K562 (cell line): ENCODE data around the gene ORC1. TPM values are rescaled to one million over a fixed set of nuclear protein-coding genes. Genes with fewer than 3 reads are reported as not detected.

Source experiments
- CAMTA2 ChIP-seq: fragments of 250-450 bp; sonication (Bioruptor Pico); conservative IDR thresholded peaks from 2 replicates; pipeline ENCODE4 v1.5.1; 2022
- EP400 ChIP-seq: fragments of 450-650 bp; IDR thresholded peaks from 2 replicates; pipeline ENCODE4 v1.6.1; 2017; ENCODE audit warnings: antibody characterized with exemption, mild to moderate bottlenecking, moderate library complexity
- L3MBTL2 ChIP-seq: fragments of 450-650 bp; IDR thresholded peaks from 2 replicates; pipeline ENCODE4 v1.6.1; 2016; ENCODE audit warnings: mild to moderate bottlenecking, moderate library complexity
- NBN ChIP-seq: fragments of 450-650 bp; IDR thresholded peaks from 2 replicates; pipeline ENCODE4 v1.6.1; 2016; ENCODE audit warnings: low read depth, mild to moderate bottlenecking
- NFIC ChIP-seq: fragments of 450-650 bp; IDR thresholded peaks from 2 replicates; pipeline ENCODE4 v1.6.1; 2017; ENCODE audit warnings: mild to moderate bottlenecking, inconsistent platforms
- RBM14 ChIP-seq: fragments of 200-400 bp; formaldehyde crosslinking; IDR thresholded peaks from 2 replicates; pipeline ENCODE4 v1.6.1; 2018; ENCODE audit warnings: low read depth, mild to moderate bottlenecking, low read length, moderate library complexity, borderline replicate concordance; ENCODE audit not compliant: insufficient read depth
- SMARCA5 ChIP-seq: fragments of 450-650 bp; IDR thresholded peaks from 2 replicates; pipeline ENCODE4 v1.6.1; 2016
- SP1 ChIP-seq: sonication (generic); formaldehyde crosslinking; IDR thresholded peaks from 2 replicates; pipeline ENCODE4 v1.8.1; 2022; ENCODE audit warnings: mild to moderate bottlenecking, missing genetic modification reagents
- TARDBP ChIP-seq: fragments of 450-650 bp; IDR thresholded peaks from 2 replicates; pipeline ENCODE4 v1.6.1; 2016
- TOE1 ChIP-seq, 2 experiments: fragments of 450-650 bp in 1 of 2; sonication (generic) in 1 of 2; formaldehyde crosslinking in 1 of 2; IDR thresholded peaks; 2 replicates each; pipeline versions ENCODE4 v1.7.1 to v1.8.0; 2016 to 2022; ENCODE audit warnings: borderline replicate concordance in 2 of 2, mild to moderate bottlenecking in 2 of 2, antibody characterized with exemption in 1 of 2, inconsistent platforms in 1 of 2, low read depth in 1 of 2, missing genetic modification reagents in 1 of 2, moderate library complexity in 1 of 2
- ZEB2 ChIP-seq: fragments of 450-650 bp; IDR thresholded peaks from 2 replicates; pipeline ENCODE4 v1.6.1; 2016
- ZNF384 ChIP-seq: IDR thresholded peaks from 2 replicates; pipeline ENCODE4 v1.6.1; 2012; ENCODE audit warnings: low read depth, low read length, improper control_type of control experiment
- ZNF589 ChIP-seq: fragments of 200-800 bp; sonication (Bioruptor generic); IDR thresholded peaks from 2 replicates; pipeline ENCODE4 v1.6.1; 2016; ENCODE audit warnings: low read depth, missing genetic modification characterization, missing compliant biosample characterization
- ZNF707 ChIP-seq: fragments of 250-450 bp; sonication (Bioruptor Pico); conservative IDR thresholded peaks from 2 replicates; pipeline ENCODE4 v1.8.0; 2022; ENCODE audit warnings: inconsistent platforms, mild to moderate bottlenecking, moderate library complexity
- polyA plus RNA-seq, 8 experiments: library from polyadenylated mRNA; depleted of rRNA in 4 of 8; stranded (reverse) in 5 of 8; unstranded in 3 of 8; fragments of >200 nt; fragmentation: Nextera tagmentation in 2 of 8; fragmentation: Illumina TruSeq in 1 of 8; extraction: Ambion mirVana in 2 of 8; extraction: Trizol in 1 of 8; gene quantifications; 2 replicates each; pipeline versions ENCODE4 v1.2.1 to v1.2.3, GENCODE V29; 2011 to 2014; ENCODE audit warnings: inconsistent platforms in 1 of 8, missing spikeins in 1 of 8
- total RNA-seq, 7 experiments: library from RNA; depleted of rRNA in 6 of 7; stranded (reverse); fragments of >200 nt in 6 of 7; fragmentation: Illumina TruSeq in 2 of 7; extraction: Trizol in 2 of 7; gene quantifications; 2 replicates each; pipeline versions ENCODE4 v1.2.1 to v1.2.3, GENCODE V29; 2011 to 2021; ENCODE audit warnings: low replicate concordance in 1 of 7
- TF ChIP-seq, protein P1 (sequence below): fragments of 250-450 bp; sonication (Bioruptor Pico); IDR thresholded peaks from 2 replicates; pipeline ENCODE4 v1.8.0; 2021; ENCODE audit warnings: moderate library complexity, mild to moderate bottlenecking, inconsistent platforms
- TF ChIP-seq, protein P2 (sequence below), 2 experiments: IDR thresholded peaks; 2 replicates each; pipeline ENCODE4 v1.6.1; 2011; ENCODE audit warnings: borderline replicate concordance in 1 of 2, control low read depth in 1 of 2, low read depth in 1 of 2, low read length in 1 of 2, mild to moderate bottlenecking in 1 of 2, mixed read lengths in 1 of 2, moderate library complexity in 1 of 2; ENCODE audit not compliant: insufficient read depth in 1 of 2, insufficient read length in 1 of 2, poor library complexity in 1 of 2, severe bottlenecking in 1 of 2; ENCODE audit errors: extremely low read depth in 1 of 2
- TF ChIP-seq, protein P3 (sequence below): sonication (generic); formaldehyde crosslinking; IDR thresholded peaks from 2 replicates; pipeline ENCODE4 v1.8.1; 2022; ENCODE audit warnings: missing genetic modification reagents
- TF ChIP-seq, protein P4 (sequence below): fragments of 450-650 bp; formaldehyde crosslinking; IDR thresholded peaks from 2 replicates; pipeline ENCODE4 v1.4.0; 2020; ENCODE audit warnings: mild to moderate bottlenecking, moderate library complexity

ORC1 gene
- total and polyA plus RNA-seq, 9 of the 15 experiments (the other 6 are each of a cell fraction or from before 2014, with no cell fraction given), result 26.4 to 91.6 (median 69.7) TPM

DNA sequence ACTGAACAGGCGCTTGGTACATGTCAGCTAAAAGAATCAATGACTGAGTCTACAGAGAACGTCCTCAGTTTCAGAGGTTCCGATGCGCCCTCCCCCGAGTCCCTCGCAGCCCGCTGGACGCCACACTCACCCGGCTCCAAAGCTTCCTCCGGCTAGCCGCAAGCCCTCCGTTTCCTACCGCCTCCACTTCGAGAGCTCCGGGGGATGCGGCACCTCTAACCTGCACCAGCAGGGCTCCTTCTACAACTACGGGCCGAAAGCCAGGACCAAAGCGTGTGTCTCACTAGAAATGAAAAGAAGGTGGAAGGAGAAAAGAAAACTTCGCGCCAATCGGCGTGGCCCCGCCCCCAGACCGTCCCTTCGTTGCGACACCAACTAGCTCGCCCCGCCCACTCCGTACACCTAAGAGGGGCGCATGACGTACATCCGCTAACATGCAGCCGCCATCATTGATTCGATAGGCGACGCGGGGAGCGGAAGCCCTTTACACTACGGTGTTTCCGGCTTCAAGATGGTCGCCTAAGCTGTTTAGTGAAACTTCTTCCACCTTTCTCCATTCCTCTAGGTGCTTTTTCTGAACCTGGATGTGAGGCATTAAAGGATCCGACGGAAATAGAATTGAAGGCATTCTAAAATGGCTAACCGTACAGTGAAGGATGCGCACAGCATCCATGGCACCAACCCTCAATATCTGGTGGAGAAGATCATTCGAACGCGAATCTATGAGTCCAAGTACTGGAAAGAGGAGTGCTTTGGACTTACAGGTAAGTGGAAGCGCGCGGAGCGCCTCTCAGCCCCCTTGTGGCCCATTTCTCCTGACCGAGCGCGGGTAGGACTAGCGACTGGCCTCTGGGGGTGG, at the start of gene ORC1, which contains the start of gene PRPF38A (continued):
- TF ChIP-seq, protein P1, sequence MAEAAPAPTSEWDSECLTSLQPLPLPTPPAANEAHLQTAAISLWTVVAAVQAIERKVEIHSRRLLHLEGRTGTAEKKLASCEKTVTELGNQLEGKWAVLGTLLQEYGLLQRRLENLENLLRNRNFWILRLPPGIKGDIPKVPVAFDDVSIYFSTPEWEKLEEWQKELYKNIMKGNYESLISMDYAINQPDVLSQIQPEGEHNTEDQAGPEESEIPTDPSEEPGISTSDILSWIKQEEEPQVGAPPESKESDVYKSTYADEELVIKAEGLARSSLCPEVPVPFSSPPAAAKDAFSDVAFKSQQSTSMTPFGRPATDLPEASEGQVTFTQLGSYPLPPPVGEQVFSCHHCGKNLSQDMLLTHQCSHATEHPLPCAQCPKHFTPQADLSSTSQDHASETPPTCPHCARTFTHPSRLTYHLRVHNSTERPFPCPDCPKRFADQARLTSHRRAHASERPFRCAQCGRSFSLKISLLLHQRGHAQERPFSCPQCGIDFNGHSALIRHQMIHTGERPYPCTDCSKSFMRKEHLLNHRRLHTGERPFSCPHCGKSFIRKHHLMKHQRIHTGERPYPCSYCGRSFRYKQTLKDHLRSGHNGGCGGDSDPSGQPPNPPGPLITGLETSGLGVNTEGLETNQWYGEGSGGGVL (CRISPR knock-in tag), result no peak
- TF ChIP-seq TOE1 (IDR thresholded peaks at IDR 0.05; ENCODE audit: borderline replicate concordance), result peak; percentile 79
- no peak for TF ChIP-seq TOE1 (CRISPR knock-in tag; IDR thresholded peaks at IDR 0.05; ENCODE audit: borderline replicate concordance, low read depth)
- TF ChIP-seq SMARCA5, result peak; percentile 97
- TF ChIP-seq, protein P2, sequence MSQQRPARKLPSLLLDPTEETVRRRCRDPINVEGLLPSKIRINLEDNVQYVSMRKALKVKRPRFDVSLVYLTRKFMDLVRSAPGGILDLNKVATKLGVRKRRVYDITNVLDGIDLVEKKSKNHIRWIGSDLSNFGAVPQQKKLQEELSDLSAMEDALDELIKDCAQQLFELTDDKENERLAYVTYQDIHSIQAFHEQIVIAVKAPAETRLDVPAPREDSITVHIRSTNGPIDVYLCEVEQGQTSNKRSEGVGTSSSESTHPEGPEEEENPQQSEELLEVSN (IDR thresholded peaks at IDR 0.05; ENCODE audit: borderline replicate concordance in 1 of 2, extremely low read depth in 1 of 2, insufficient read depth in 1 of 2, insufficient read length in 1 of 2, low read depth in 1 of 2, low read length in 1 of 2, poor library complexity in 1 of 2, severe bottlenecking in 1 of 2), result peak in 1 of 2 experiments; percentile 12
- TF ChIP-seq CAMTA2 (CRISPR knock-in tag), result no peak
- peak; percentile 70 for TF ChIP-seq ZEB2
- TF ChIP-seq ZNF707, result no peak
- no peak for TF ChIP-seq ZNF384
- TF ChIP-seq EP400, result peak; percentile 92
- TF ChIP-seq ZNF589 (CRISPR knock-in tag), result 0 out of 2 replicates have a peak, but pooled peaks have one; percentile 30
- TF ChIP-seq NFIC, result peak; percentile 28; the same call in 1 of the 2 replicates
- TF ChIP-seq, protein P3, sequence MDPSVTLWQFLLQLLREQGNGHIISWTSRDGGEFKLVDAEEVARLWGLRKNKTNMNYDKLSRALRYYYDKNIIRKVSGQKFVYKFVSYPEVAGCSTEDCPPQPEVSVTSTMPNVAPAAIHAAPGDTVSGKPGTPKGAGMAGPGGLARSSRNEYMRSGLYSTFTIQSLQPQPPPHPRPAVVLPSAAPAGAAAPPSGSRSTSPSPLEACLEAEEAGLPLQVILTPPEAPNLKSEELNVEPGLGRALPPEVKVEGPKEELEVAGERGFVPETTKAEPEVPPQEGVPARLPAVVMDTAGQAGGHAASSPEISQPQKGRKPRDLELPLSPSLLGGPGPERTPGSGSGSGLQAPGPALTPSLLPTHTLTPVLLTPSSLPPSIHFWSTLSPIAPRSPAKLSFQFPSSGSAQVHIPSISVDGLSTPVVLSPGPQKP (CRISPR knock-in tag), result no peak
- no peak for TF ChIP-seq RBM14
- TF ChIP-seq L3MBTL2, result peak; percentile 49
- TF ChIP-seq, protein P4, sequence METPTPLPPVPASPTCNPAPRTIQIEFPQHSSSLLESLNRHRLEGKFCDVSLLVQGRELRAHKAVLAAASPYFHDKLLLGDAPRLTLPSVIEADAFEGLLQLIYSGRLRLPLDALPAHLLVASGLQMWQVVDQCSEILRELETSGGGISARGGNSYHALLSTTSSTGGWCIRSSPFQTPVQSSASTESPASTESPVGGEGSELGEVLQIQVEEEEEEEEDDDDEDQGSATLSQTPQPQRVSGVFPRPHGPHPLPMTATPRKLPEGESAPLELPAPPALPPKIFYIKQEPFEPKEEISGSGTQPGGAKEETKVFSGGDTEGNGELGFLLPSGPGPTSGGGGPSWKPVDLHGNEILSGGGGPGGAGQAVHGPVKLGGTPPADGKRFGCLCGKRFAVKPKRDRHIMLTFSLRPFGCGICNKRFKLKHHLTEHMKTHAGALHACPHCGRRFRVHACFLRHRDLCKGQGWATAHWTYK, result peak; percentile 37; the same call in 1 of the 2 replicates
- TF ChIP-seq SP1 (CRISPR knock-in tag), result peak; percentile 99
- peak; percentile 63; the same call in 1 of the 2 replicates for TF ChIP-seq TARDBP
- TF ChIP-seq NBN, result peak; percentile 80
